Measurements from ENCODE around the gene COG2. TPM values are rescaled to one million over a fixed set of nuclear protein-coding genes. Genes with fewer than 3 reads are reported as not detected.

The COG2 gene
- total and polyA plus RNA-seq, 7 experiments from 2014 or later: 21.6 to 47.5 (median 35.3) TPM

- ATAC-seq (no peak), DNase-seq (no peak)
- Mint-ChIP-seq H3K36me3 (no peaks in the 10 kb centered on the region), H3K4me3 (no peak overlapping the region), H3K27ac (no peak overlapping the region), H3K27me3 (peaks cover 5 to 23% (median 21%) of the 10 kb centered on the region in 5 donors), H3K9me3 (peaks cover 0 to 14% (median 0%) of the 10 kb centered on the region in 11 donors), H3K4me1 (no peaks in the 10 kb centered on the region)
- no peaks in the 10 kb centered on the region for H3K9me3 ChIP-seq (ENCODE audit: control insufficient read depth in 2 of 3, low read length in 3 of 3)
- H3K4me3 ChIP-seq (ENCODE audit: low read length): no peak overlapping the region
- no peak overlapping the region for H3K27ac ChIP-seq (ENCODE audit: low read depth, low read length)
- no peaks in the 10 kb centered on the region for H3K4me1 ChIP-seq (ENCODE audit: control insufficient read depth in 2 of 2, insufficient read depth in 2 of 2, low read length in 2 of 2)
- intact Hi-C loops (cut with micrococcal nuclease): no loop called here
- no peaks in the 10 kb centered on the region for H3K36me3 ChIP-seq (ENCODE audit: control insufficient read depth in 2 of 3, insufficient read depth in 3 of 3, low read length in 3 of 3)
- H3K27me3 ChIP-seq (ENCODE audit: control insufficient read depth in 2 of 2, insufficient read depth in 2 of 2, low read length in 2 of 2): no peaks in the 10 kb centered on the region
- ChIA-PET CTCF (no interaction called here), POLR2A (no interaction called here)
Measured at GRCh38 chr1:230728710-230729392, 86.6 kb downstream of the COG2 start.

GRCh38 chr1:230730977-230731376 lies 88.7 kb downstream of the COG2 start:
- Histone ChIP-seq H3K36me3 (ENCODE audit: control insufficient read depth in 2 of 3, insufficient read depth in 3 of 3, low read length in 3 of 3) (no peaks in the 10 kb centered on the region), H3K27ac (ENCODE audit: low read depth, low read length) (no peak overlapping the region), H3K9me3 (ENCODE audit: control insufficient read depth in 2 of 3, low read length in 3 of 3) (no peaks in the 10 kb centered on the region), H3K27me3 (ENCODE audit: control insufficient read depth in 2 of 2, insufficient read depth in 2 of 2, low read length in 2 of 2) (no peaks in the 10 kb centered on the region), H3K4me3 (ENCODE audit: low read length) (no peak overlapping the region), H3K4me1 (ENCODE audit: control insufficient read depth in 2 of 2, insufficient read depth in 2 of 2, low read length in 2 of 2) (no peaks in the 10 kb centered on the region)
- Mint-ChIP-seq H3K27me3 (peaks cover 10 to 25% (median 19%) of the 10 kb centered on the region in 5 donors), H3K36me3 (no peaks in the 10 kb centered on the region), H3K4me1 (no peaks in the 10 kb centered on the region), H3K4me3 (no peak overlapping the region), H3K27ac (no peak overlapping the region), H3K9me3 (peaks cover 0 to 14% (median 0%) of the 10 kb centered on the region in 11 donors)
- POLR2A ChIA-PET: no interaction called here
- no peak for ATAC-seq
- CTCF ChIA-PET: no interaction called here
- intact Hi-C loops (cut with micrococcal nuclease): no loop called here
- DNase-seq: no peak

GRCh38 chr1:230735447-230735846 lies 93.2 kb downstream of the COG2 start:
- H3K9me3 Mint-ChIP-seq: peaks cover 0 to 10% (median 0%) of the 10 kb centered on the region in 11 donors
- no peak for ATAC-seq
- Histone ChIP-seq H3K4me3 (ENCODE audit: low read length) (no peak overlapping the region), H3K36me3 (ENCODE audit: control insufficient read depth in 2 of 3, insufficient read depth in 3 of 3, low read length in 3 of 3) (no peaks in the 10 kb centered on the region), H3K9me3 (ENCODE audit: control insufficient read depth in 2 of 3, low read length in 3 of 3) (no peaks in the 10 kb centered on the region), H3K27ac (ENCODE audit: low read depth, low read length) (no peak overlapping the region), H3K4me1 (ENCODE audit: control insufficient read depth in 2 of 2, insufficient read depth in 2 of 2, low read length in 2 of 2) (no peaks in the 10 kb centered on the region), H3K27me3 (ENCODE audit: control insufficient read depth in 2 of 2, insufficient read depth in 2 of 2, low read length in 2 of 2) (no peaks in the 10 kb centered on the region)
- H3K27ac Mint-ChIP-seq: no peak overlapping the region
- intact Hi-C loops (cut with micrococcal nuclease): no loop called here
- peaks cover 9 to 35% (median 28%) of the 10 kb centered on the region in 5 donors for H3K27me3 Mint-ChIP-seq
- H3K4me3 Mint-ChIP-seq: no peak overlapping the region
- CTCF ChIA-PET: no interaction called here
- no peak for DNase-seq
- H3K4me1 Mint-ChIP-seq: no peaks in the 10 kb centered on the region
- POLR2A ChIA-PET: no interaction called here
- peaks cover 0 to 3% (median 0%) of the 10 kb centered on the region in 5 donors for H3K36me3 Mint-ChIP-seq

GRCh38 chr1:230737622-230738262 lies 95.5 kb downstream of the COG2 start:
- no peak for ATAC-seq
- Histone ChIP-seq H3K27me3 (ENCODE audit: control insufficient read depth in 2 of 2, insufficient read depth in 2 of 2, low read length in 2 of 2) (no peaks in the 10 kb centered on the region), H3K4me3 (ENCODE audit: low read length) (no peak overlapping the region), H3K9me3 (ENCODE audit: control insufficient read depth in 2 of 3, low read length in 3 of 3) (no peaks in the 10 kb centered on the region), H3K36me3 (ENCODE audit: control insufficient read depth in 2 of 3, insufficient read depth in 3 of 3, low read length in 3 of 3) (no peaks in the 10 kb centered on the region), H3K4me1 (ENCODE audit: control insufficient read depth in 2 of 2, insufficient read depth in 2 of 2, low read length in 2 of 2) (no peaks in the 10 kb centered on the region), H3K27ac (ENCODE audit: low read depth, low read length) (no peak overlapping the region)
- H3K27ac Mint-ChIP-seq: no peak overlapping the region
- peaks cover 0 to 10% (median 0%) of the 10 kb centered on the region in 11 donors for H3K9me3 Mint-ChIP-seq
- no peaks in the 10 kb centered on the region for H3K4me1 Mint-ChIP-seq
- no peak overlapping the region for H3K4me3 Mint-ChIP-seq
- peaks cover 9 to 38% (median 34%) of the 10 kb centered on the region in 5 donors for H3K27me3 Mint-ChIP-seq
- no peak for DNase-seq
- POLR2A ChIA-PET: no interaction called here
- CTCF ChIA-PET: interaction anchor here (0.6 kb wide), 1 partner anchor 651 kb away, joined by 3 read pairs; no protein-coding TSS in a partner anchor
- intact Hi-C loops (cut with micrococcal nuclease): no loop called here
- H3K36me3 Mint-ChIP-seq: peaks cover 0 to 3% (median 0%) of the 10 kb centered on the region in 5 donors

GRCh38 chr1:230739564-230740290 lies 97.4 kb downstream of the COG2 start:
- Histone ChIP-seq H3K27me3 (ENCODE audit: control insufficient read depth in 2 of 2, insufficient read depth in 2 of 2, low read length in 2 of 2) (no peaks in the 10 kb centered on the region), H3K4me3 (ENCODE audit: low read length) (no peak overlapping the region), H3K4me1 (ENCODE audit: control insufficient read depth in 2 of 2, insufficient read depth in 2 of 2, low read length in 2 of 2) (no peaks in the 10 kb centered on the region), H3K9me3 (ENCODE audit: control insufficient read depth in 2 of 3, low read length in 3 of 3) (no peaks in the 10 kb centered on the region), H3K27ac (ENCODE audit: low read depth, low read length) (no peak overlapping the region), H3K36me3 (ENCODE audit: control insufficient read depth in 2 of 3, insufficient read depth in 3 of 3, low read length in 3 of 3) (no peaks in the 10 kb centered on the region)
- peaks cover 0 to 10% (median 0%) of the 10 kb centered on the region in 11 donors for H3K9me3 Mint-ChIP-seq
- no peak overlapping the region for H3K4me3 Mint-ChIP-seq
- H3K27me3 Mint-ChIP-seq: peaks cover 9 to 37% (median 34%) of the 10 kb centered on the region in 5 donors
- no peaks in the 10 kb centered on the region for H3K4me1 Mint-ChIP-seq
- ChIA-PET CTCF (no interaction called here), POLR2A (no interaction called here)
- H3K27ac Mint-ChIP-seq: no peak overlapping the region
- DNase-seq (no peak), ATAC-seq (no peak)
- intact Hi-C loops (cut with micrococcal nuclease): no loop called here
- H3K36me3 Mint-ChIP-seq: peaks cover 0 to 3% (median 0%) of the 10 kb centered on the region in 5 donors
